GM19397 (cell line): ENCODE data around the gene HSCB.
"Not testable (repeated sequence)": the region's sequence is repeated elsewhere in the genome, so short reads cannot be mapped to it uniquely, and the experiment has no call there.

ENCODE experiments used
- ATAC-seq: cut with Tn5 transposase; IDR thresholded peaks from one replicate; pipeline ENCODE4 v1.9.1; 2021; ENCODE audit warnings: mild to moderate bottlenecking, moderate library complexity; ENCODE audit not compliant: unreplicated experiment

HSCB gene

GRCh38 chr22:28783786-28784671, 42.2 kb downstream of the HSCB start:
- ATAC-seq, result no peak

GRCh38 chr22:28788601-28789000, 46.8 kb downstream of the HSCB start:
- no peak for ATAC-seq

- ATAC-seq, result no peak
Observed at GRCh38 chr22:28791124-28791523, 49.3 kb downstream of the HSCB start.

GRCh38 chr22:28791841-28792490, 50.1 kb downstream of the HSCB start:
- ATAC-seq, result peak; percentile 60

- peak; percentile 38 for ATAC-seq
Observed at GRCh38 chr22:28792491-28793383, 50.9 kb downstream of the HSCB start.

GRCh38 chr22:28793976-28794584, 52.2 kb downstream of the HSCB start:
- ATAC-seq, result no peak

GRCh38 chr22:28795071-28795693, 53.3 kb downstream of the HSCB start:
- no peak for ATAC-seq

GRCh38 chr22:28795932-28796856, 54.4 kb downstream of the HSCB start:
- no peak for ATAC-seq

- ATAC-seq, result no peak
Observed at GRCh38 chr22:28798810-28799605, 57.2 kb downstream of the HSCB start.

- peak; percentile 39 for ATAC-seq
Observed at GRCh38 chr22:28799606-28800307, 57.9 kb downstream of the HSCB start.

GRCh38 chr22:28800308-28801041, 58.6 kb downstream of the HSCB start, which contains the start of gene XBP1:
TSS of gene XBP1 (minus strand) at chr22:28800569.
- peak; percentile 92 for ATAC-seq

- no peak for ATAC-seq
Observed at GRCh38 chr22:28801845-28802594, 60.2 kb downstream of the HSCB start.

GRCh38 chr22:28802595-28803123, 60.8 kb downstream of the HSCB start:
- no peak for ATAC-seq

- ATAC-seq, result not testable (repeated sequence)
Observed at GRCh38 chr22:28805426-28805825, 63.6 kb downstream of the HSCB start.
